GM12872 (cell line): ENCODE data around the gene ST3GAL4.

Experiments
- TF ChIP-seq, protein P1 (sequence below): IDR thresholded peaks from 3 replicates; pipeline ENCODE4 v1.5.1; 2011; ENCODE audit warnings: low read depth, mild to moderate bottlenecking, low read length, moderate library complexity; ENCODE audit not compliant: insufficient read depth

The ST3GAL4 gene

DNA sequence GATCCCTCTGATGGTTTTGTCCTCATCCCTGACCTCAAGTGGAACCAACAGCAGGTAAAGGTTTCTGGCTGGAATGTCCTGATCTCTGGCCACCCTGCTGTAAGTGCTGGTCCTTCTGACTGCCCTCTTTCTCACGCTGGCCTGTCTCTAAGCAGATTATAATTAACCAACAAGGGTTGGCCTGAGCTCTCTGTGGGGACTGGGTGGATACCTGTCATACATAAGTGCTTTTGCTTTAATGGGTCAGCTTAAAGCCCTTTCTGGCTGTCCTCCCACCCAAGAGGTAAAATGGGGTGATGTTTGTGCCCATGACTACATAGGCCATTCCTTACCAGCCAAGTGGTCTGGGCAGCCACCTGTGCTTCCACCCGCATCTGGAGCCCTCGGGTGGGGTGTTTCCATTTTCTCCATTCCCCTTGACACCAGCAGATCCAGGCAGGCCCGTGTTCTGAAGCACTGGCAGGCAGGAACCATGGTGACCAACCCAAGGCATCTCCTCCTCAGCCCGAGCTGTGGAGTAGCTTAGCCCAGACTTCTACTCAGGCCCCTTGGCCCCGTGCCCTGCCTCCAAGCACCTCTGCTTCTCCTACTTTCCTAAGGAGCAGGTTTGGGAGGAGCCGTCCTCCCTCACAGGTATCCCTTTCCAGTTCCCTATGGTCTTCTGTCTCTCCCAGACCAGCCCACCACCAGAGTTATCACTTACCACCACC lies 17.0 kb upstream of the ST3GAL4 start:
- TF ChIP-seq, protein P1, sequence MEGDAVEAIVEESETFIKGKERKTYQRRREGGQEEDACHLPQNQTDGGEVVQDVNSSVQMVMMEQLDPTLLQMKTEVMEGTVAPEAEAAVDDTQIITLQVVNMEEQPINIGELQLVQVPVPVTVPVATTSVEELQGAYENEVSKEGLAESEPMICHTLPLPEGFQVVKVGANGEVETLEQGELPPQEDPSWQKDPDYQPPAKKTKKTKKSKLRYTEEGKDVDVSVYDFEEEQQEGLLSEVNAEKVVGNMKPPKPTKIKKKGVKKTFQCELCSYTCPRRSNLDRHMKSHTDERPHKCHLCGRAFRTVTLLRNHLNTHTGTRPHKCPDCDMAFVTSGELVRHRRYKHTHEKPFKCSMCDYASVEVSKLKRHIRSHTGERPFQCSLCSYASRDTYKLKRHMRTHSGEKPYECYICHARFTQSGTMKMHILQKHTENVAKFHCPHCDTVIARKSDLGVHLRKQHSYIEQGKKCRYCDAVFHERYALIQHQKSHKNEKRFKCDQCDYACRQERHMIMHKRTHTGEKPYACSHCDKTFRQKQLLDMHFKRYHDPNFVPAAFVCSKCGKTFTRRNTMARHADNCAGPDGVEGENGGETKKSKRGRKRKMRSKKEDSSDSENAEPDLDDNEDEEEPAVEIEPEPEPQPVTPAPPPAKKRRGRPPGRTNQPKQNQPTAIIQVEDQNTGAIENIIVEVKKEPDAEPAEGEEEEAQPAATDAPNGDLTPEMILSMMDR = no peak

DNA sequence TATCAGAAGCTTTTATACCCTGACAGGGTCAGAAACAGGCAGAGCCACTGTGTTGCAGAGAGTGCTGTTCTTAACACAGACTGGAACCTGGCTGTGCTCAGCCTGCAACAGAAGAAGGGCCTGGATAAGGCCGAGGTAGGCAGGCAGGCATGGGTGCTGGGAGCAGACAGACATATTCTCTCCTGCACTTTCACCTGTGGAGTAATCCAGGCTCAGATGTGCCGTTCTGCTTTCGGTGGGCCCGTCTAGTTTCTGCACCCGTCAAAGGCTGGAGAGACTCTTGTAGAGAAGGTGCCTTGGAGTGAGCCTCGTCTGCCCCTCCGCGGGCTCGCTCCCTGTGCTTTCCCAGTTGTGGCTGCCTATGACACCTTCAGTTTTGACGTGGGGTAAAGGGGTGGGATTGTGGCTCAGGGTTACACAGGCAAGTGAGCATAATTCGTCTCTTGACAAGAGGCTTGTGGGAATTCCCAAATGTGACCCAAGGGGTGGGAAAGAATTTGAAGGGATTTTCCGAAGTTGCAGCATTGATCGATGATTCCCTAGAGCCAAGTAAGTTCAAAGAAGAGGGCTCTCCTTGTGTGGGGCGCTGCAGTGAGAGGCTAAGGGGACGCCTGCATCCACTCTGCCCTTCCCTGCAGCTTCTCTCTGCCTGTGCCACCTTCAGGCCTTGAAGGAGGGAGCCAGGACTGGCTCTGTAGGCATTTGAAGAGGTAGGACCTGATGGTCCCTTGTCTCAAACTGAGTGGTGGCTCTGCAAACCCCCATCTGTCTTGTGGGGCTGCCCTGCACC lies 16.2 kb upstream of the ST3GAL4 start:
- TF ChIP-seq, protein P1 = no peak

DNA sequence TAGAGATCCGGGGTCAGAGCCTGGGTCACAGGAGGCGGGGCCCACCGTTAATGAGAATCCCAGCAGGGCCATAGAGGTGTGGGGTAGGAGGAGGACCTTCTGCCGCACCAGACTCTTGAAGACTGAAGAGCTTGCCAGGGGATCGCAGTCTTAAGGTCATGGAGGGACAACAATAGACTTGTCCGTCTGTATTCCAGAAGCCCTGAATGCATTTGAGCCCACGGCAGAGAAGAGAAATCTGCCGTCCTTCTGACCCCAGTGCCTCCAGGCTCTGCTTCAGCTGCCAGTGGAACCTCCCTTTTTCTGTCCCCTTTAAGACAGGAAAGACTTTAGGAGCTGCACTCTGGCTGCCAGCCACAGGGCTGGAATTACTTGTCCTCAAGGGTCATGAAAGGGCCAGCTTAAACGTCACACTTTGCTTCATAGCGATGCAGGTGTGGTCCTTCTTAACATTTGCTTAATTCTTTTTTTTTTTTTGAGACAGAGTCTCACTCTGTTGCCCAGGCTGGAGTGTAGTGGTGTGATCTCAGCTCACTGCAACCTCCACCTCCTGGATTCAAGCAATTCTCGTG lies 15.5 kb upstream of the ST3GAL4 start:
- TF ChIP-seq, protein P1 = no peak

DNA sequence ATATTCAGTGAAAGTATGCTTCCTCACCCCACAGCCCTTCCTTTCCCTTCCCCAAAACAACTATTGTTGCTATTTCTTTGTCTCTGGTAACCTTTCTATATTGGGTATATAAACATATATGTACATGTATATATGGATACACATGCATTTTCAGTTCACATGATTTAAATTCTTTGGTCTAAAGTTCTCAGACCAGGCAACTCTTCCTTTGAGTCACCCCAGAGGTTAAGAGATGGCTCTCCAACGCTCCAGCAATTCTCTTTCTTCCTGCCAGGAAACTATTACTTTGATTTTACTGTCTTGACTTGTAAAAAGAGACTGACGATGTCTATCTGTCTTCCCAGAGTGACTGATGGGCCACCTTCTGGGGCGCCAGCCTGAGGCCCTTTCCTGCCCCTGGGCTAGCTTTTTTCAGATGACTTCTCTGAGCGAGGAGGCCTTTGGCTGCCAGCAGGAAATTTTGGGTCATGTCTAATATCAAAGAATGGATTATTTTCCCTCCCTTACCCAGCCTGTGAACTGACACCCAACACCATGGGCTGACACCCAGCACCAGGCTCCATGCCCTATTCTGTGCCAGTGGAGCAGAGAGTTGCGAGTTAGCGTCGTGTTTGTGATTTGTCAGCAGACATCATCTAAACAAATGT lies 14.4 kb upstream of the ST3GAL4 start:
- TF ChIP-seq, protein P1 = no peak

DNA sequence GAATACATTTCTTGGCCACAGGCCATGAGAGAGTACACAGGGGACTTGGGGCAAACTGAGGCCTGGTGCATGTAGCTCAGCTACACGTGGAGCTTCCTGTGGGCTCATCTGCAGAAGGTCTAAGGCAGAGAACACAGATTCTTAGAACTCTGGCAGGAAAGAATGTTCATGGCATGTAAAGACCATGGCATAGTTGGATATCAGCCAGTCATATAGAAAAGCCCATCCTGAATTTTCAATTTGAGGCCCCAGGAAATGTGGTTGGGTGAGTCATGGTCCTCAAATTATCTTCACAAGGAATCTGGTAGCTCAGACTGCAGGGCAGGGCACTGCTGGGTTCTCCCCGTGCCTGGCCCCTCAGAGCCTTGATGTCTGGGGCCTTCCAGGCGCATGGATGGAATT lies 13.7 kb upstream of the ST3GAL4 start:
- TF ChIP-seq, protein P1 = no peak

DNA sequence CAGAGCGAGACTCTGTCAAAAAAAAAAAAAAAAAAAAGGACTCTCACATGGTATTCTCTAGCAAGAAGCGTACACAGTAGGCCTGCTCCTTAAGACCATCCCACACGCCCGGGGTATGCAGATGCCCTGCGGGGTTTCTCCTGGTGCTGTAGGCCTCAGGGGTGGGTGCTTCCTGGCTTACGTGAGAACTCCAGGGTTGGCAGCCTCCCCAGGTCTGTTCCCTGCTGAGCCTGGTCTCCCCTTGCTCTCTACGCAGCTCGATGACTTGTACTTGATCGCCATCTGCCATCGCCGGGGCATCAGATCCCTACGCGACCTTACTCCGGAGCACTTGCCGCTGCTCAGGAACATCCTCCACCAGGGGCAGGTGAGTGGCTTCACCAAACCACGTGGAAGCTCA lies 12.4 kb upstream of the ST3GAL4 start:
- TF ChIP-seq, protein P1 = no peak
